Pancreas (tissue), 10 donors: ENCODE data around the gene CLNK. TPM values are rescaled to one million over a fixed set of nuclear protein-coding genes. Genes with fewer than 3 reads are reported as not detected.
A peak's percentile ranks its signal among the peaks of the same experiment; 100 is the strongest.

Experiments used
- ATAC-seq, 4 donors: fragments of 200-7000 bp; cut with Tn5 transposase; one replicate each; pipeline versions ENCODE4 v1.8.0 to v1.9.1; 2020; ENCODE audit warnings: mild to moderate bottlenecking in 4 of 4, moderate library complexity in 4 of 4
- DNase-seq, 6 donors: peaks; one replicate each; pipeline ENCODE4 v3.0.0-alpha.2; 2020
- FAIRE-seq: peaks from 2 replicates; lab custom pipeline; 2012; peaks lifted over from hg19 to GRCh38; lab: Jason Lieb, UNC
- H3K27ac ChIP-seq, 4 donors: fragments of 200-600 bp; sonication (generic); 1 replicate in 3 of 4; 2 replicates in 1 of 4; pipeline versions ENCODE4 v1.5.0 to v1.8.0; 2020
- H3K27me3 ChIP-seq, 4 donors: fragments of 200-600 bp; one replicate each; pipeline ENCODE4 v1.8.0; 2021
- H3K36me3 ChIP-seq, 3 donors: fragments of 200-600 bp; sonication (generic) in 1 of 3; one replicate each; pipeline versions ENCODE4 v1.5.0 to v1.8.0; 2020 to 2021
- H3K4me1 ChIP-seq, 3 donors: fragments of 200-600 bp; one replicate each; pipeline ENCODE4 v1.8.0; 2021
- H3K4me3 ChIP-seq, 4 donors: fragments of 200-600 bp; sonication (generic) in 2 of 4; one replicate each; pipeline versions ENCODE4 v1.5.0 to v1.8.0; 2020 to 2021
- H3K9me3 ChIP-seq, 4 donors: fragments of 200-600 bp; one replicate each; pipeline ENCODE4 v1.8.0; 2021
- WGBS, 2 donors: extraction: QIAGEN DNeasy Blood & Tissue Kit; methylation state at CpG; one replicate each; pipeline ENCODE4 v1.1.7; 2013; 5-methylcytosine and 5-hydroxymethylcytosine counted together
- intact Hi-C, 3 donors: fragments of 100-400 bp; cut with DNase I; formaldehyde crosslinking; loops; one replicate each; pipeline versions ENCODE4 v1.11.1 to v1.14.2; 2022
- polyA plus RNA-seq, 2 donors: library from polyadenylated mRNA; stranded (reverse); fragments of 200-250 nt; gene quantifications; one replicate each; pipeline ENCODE4 v1.2.3, GENCODE V29; 2013
- total RNA-seq, 6 donors: library from RNA; stranded (reverse); fragmentation: NEBNext Ultra II Directional in 4 of 6; extraction: Animal tissue kit (Norgen Biotek cat#: 25700) in 4 of 6; gene quantifications; one replicate each; pipeline versions ENCODE4 v1.2.1 to v1.2.4, GENCODE V29; 2021 to 2023
- TF ChIP-seq, protein P1 (sequence below), 4 donors: fragments of 200-600 bp; sonication (generic) in 3 of 4; IDR thresholded peaks; one replicate each; pipeline versions ENCODE4 v1.5.0 to v1.8.0; 2021; ENCODE audit warnings: antibody characterized with exemption in 4 of 4
- donor health status: healthy with polysubstance abuse.
- donor health status: DM: no; HTN: no; CAD: no; lungs with moderate emphysema.
- donor health status: DM: no; HTN: no; CAD: no.
- donor health status: control.
- donor health status: control.
- donor health status: Bipolar disorder and iron deficiency.
- donor health status: DM: yes; HTN: yes; CAD: no.
- donor health status: DM: no; HTN: no; CAD: no.
- donor health status: DM: no; HTN: no; CAD: no.
- donor health status: DM: yes; HTN: yes; CAD: no.

The CLNK gene
- total and polyA plus RNA-seq, 8 donors, result 0.02 to 0.19 (median 0.09) TPM; not detected in 2

DNA sequence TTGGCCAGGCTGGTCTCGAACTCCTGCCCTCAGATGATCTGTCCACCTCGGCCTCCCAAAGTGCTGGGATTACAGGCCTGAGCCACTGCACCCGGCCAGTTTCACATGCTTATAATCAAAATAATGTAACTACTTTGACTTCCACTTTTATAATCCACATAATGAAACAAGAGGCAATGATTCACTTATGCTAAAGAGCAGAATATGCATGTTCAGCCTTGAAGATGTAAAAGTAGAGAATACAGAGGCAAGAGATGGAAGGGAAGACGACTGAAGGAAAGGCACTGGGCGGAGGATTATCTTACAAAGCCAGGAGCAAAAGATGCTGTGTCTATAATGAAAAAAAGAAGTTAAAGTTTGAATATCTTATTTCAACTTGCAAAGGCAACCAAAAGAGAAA lies 214.1 kb downstream of the CLNK start:
- Histone ChIP-seq H3K27me3 (no peaks in the 10 kb centered on the region), H3K36me3 (no peaks in the 10 kb centered on the region), H3K27ac (no peak overlapping the region), H3K4me3 (no peak overlapping the region), H3K9me3 (no peaks in the 10 kb centered on the region), H3K4me1 (no peaks in the 10 kb centered on the region)
- DNase-seq, result no peak
- TF ChIP-seq, protein P1, sequence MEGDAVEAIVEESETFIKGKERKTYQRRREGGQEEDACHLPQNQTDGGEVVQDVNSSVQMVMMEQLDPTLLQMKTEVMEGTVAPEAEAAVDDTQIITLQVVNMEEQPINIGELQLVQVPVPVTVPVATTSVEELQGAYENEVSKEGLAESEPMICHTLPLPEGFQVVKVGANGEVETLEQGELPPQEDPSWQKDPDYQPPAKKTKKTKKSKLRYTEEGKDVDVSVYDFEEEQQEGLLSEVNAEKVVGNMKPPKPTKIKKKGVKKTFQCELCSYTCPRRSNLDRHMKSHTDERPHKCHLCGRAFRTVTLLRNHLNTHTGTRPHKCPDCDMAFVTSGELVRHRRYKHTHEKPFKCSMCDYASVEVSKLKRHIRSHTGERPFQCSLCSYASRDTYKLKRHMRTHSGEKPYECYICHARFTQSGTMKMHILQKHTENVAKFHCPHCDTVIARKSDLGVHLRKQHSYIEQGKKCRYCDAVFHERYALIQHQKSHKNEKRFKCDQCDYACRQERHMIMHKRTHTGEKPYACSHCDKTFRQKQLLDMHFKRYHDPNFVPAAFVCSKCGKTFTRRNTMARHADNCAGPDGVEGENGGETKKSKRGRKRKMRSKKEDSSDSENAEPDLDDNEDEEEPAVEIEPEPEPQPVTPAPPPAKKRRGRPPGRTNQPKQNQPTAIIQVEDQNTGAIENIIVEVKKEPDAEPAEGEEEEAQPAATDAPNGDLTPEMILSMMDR (IDR thresholded peaks at IDR 0.05), result no peak
- intact Hi-C loops, result no loop called here
- WGBS, 2 donors, result 60 to 70% methylated on average over 5 of the region's 5 CpGs
- no peak for FAIRE-seq
- ATAC-seq, result no peak

DNA sequence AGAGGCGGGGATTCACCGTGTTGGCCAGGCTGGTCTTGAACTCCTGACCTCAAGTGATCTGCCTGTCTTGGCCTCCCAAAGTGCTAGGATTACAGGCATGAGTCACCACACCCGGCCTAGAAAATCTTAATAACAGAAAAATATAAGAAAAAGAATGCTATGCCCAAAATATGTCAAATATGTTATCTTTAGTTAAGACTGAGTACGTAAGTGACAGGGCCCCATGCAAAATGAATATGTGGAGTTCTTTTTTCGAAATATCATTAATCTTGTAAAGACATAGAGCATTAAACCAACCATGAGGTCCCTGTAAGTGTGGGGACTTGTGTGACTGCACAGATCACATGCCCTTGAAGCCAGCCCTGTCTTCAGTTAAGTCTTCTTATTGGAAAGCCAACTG lies 218.4 kb downstream of the CLNK start:
- TF ChIP-seq, protein P1 (IDR thresholded peaks at IDR 0.05), result no peak
- H3K36me3 ChIP-seq, result no peaks in the 10 kb centered on the region
- ATAC-seq (no peak), FAIRE-seq (no peak), DNase-seq (no peak)
- H3K27ac ChIP-seq, result no peak overlapping the region
- H3K4me3 ChIP-seq, result no peak overlapping the region
- intact Hi-C loops, result no loop called here
- no peaks in the 10 kb centered on the region for H3K4me1 ChIP-seq
- WGBS, 2 donors, result 67 to 73% methylated on average over 5 of the region's 5 CpGs
- peaks cover 0 to 19% (median 6%) of the 10 kb centered on the region in 4 donors for H3K27me3 ChIP-seq
- no peaks in the 10 kb centered on the region for H3K9me3 ChIP-seq

DNA sequence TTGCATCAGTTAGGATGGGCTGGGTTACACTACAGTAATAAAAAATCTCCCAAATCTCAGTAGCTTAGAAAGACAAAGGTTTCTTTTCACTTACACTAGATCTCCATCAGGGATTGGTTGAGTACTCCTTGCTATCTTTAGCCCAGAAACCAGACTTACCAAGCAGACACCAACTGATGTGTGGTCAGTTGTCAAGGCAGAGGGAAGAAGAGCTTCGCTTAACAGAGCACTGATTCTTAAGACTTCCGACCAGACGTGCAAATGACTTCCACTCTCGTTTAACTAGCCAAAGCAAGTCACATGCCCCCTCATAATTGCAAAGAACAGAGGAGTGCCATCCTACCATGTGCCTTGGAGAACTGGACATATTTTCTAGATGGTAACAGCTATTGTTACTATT lies 221.7 kb downstream of the CLNK start:
- ATAC-seq, result no peak
- H3K27ac ChIP-seq, result no peak overlapping the region
- 80 to 83% methylated on average over 4 of the region's 4 CpGs for WGBS, 2 donors

DNA sequence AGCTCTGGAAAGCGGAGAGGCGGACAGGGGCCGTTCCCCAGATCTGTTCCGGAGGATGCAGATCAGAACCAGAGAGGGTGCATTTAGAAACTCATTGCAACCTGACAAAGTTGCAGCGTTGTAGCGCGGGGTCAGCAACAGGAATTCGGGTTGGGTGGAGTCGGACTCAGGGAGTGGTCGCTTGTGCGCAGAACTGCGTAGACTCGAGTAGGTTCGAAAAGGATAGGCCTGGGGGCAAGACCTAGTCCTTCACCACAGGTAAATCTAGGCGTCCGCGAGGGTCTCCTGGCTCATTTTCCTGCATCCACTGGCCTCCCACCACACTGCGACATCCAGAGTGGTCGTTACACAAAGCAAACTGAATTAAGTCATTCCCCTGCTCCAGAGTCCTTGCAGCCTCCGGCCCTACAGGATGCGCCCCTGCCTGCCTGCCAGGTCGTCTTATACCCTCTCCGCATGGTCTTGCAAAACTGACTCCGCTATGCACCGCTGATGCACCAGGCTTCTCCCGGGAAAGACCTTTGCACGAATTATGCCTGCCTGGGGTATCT lies 222.6 kb downstream of the CLNK start:
- no peak for DNase-seq
- Histone ChIP-seq H3K9me3 (no peaks in the 10 kb centered on the region), H3K27me3 (peaks cover 0 to 25% (median 7%) of the 10 kb centered on the region in 4 donors), H3K27ac (no peak overlapping the region), H3K4me3 (peak overlapping the region in 1 of 4 donors; percentile 29), H3K36me3 (no peaks in the 10 kb centered on the region), H3K4me1 (no peaks in the 10 kb centered on the region)
- ATAC-seq, result no peak
- WGBS, 2 donors, result 35 to 38% methylated on average over 27 of the region's 27 CpGs
- intact Hi-C loops, result no loop called here
- TF ChIP-seq, protein P1 (IDR thresholded peaks at IDR 0.05), result no peak
- FAIRE-seq, result no peak

More for the DNA sequence above, 221.7 kb downstream of the CLNK start:
- TF ChIP-seq, protein P1 (IDR thresholded peaks at IDR 0.05), result no peak
- H3K9me3 ChIP-seq, result no peaks in the 10 kb centered on the region
- intact Hi-C loops, result no loop called here
- H3K4me1 ChIP-seq, result no peaks in the 10 kb centered on the region
- DNase-seq, result no peak
- FAIRE-seq, result no peak
- no peak overlapping the region for H3K4me3 ChIP-seq
- H3K27me3 ChIP-seq, result peaks cover 0 to 25% (median 7%) of the 10 kb centered on the region in 4 donors
- no peaks in the 10 kb centered on the region for H3K36me3 ChIP-seq

DNA sequence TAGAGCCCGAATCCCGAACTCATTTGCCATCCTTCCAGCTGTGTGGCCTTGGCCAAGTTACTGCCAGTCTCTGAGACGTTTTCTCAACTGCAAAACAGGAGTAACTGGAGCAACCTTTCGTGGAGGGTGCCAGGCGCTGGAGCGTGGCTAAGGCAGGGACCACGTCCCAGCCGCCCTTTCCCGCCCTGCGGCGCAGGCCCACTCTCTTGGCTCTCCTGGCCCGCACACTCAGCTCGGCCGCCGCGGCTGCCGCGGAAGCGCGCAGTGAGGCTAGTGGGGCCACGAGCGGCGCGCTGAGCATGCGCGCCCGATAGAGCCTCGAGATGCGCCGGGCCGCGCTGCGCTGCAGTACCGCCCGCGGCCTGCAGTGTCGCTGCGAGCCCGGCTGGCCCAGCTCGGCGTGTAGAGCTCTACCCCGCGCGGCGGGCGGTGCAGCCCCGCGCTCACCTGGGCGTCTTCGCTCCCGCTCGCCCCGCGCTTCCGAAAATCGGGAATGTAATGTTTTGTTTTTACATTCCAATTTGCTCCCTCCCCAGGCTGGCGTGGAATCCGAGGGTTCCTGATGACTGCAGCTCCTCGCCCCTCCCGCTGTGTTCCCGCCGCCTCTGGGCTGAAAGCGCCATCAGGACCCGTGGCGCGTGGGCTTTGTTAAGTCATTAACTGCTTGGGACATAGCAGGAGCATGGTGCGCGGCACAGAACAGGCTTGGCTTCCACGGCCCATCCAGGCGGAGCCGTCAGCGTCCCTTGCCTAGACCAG lies 223.3 kb downstream of the CLNK start:
- intact Hi-C loops, result no loop called here
- TF ChIP-seq, protein P1 (IDR thresholded peaks at IDR 0.05), result peak; percentile 64 to 96 (median 82)
- no peak for FAIRE-seq
- no peaks in the 10 kb centered on the region for H3K4me1 ChIP-seq
- DNase-seq, result peak in 5 of 6 donors; percentile 25 to 80 (median 34)
- WGBS, 2 donors, result 9% methylated on average over 71 to 72 of the region's 72 CpGs
- H3K27ac ChIP-seq, result no peak overlapping the region
- peak; percentile 54 to 94 (median 88) for ATAC-seq
- H3K9me3 ChIP-seq, result no peaks in the 10 kb centered on the region
- H3K27me3 ChIP-seq, result peaks cover 0 to 25% (median 7%) of the 10 kb centered on the region in 4 donors
- H3K4me3 ChIP-seq, result peak overlapping the region in 1 of 4 donors; percentile 29
- H3K36me3 ChIP-seq, result no peaks in the 10 kb centered on the region
